KMS-11 (cell line): ENCODE results near the gene TRABD2B.

Experiments used
- H2AFZ ChIP-seq: fragments of 200-600 bp; sonication (generic); 2 replicates; pipeline ENCODE4 v1.6.1; 2016; ENCODE audit warnings: antibody characterized with exemption, mixed run types, low read depth
- H3K27ac ChIP-seq: fragments of 200-600 bp; sonication (generic); 2 replicates; pipeline ENCODE4 v1.6.1; 2016; ENCODE audit warnings: mild to moderate bottlenecking, mixed run types
- H3K27me3 ChIP-seq: fragments of 200-600 bp; sonication (generic); 2 replicates; pipeline ENCODE4 v1.6.1; 2017; ENCODE audit warnings: mild to moderate bottlenecking, low read depth, mixed run types, moderate library complexity; ENCODE audit not compliant: insufficient read depth
- H3K36me3 ChIP-seq: fragments of 200-600 bp; sonication (generic); 2 replicates; pipeline ENCODE4 v1.6.1; 2017; ENCODE audit warnings: mild to moderate bottlenecking, mixed run types; ENCODE audit not compliant: insufficient read depth
- H3K4me1 ChIP-seq: fragments of 200-600 bp; sonication (generic); 2 replicates; pipeline ENCODE4 v1.6.1; 2016; ENCODE audit warnings: mild to moderate bottlenecking, low read depth, mixed run types; ENCODE audit not compliant: poor library complexity, severe bottlenecking
- H3K4me2 ChIP-seq: fragments of 200-600 bp; sonication (generic); 2 replicates; pipeline ENCODE4 v1.7.0; 2016; ENCODE audit warnings: mild to moderate bottlenecking, mixed run types
- H3K4me3 ChIP-seq: fragments of 200-600 bp; sonication (generic); IDR thresholded peaks from 2 replicates; pipeline ENCODE4 v1.6.1; 2017; ENCODE audit warnings: low read depth, low read length, mixed read lengths; ENCODE audit not compliant: insufficient read depth
- H3K79me2 ChIP-seq: fragments of 200-600 bp; sonication (generic); 2 replicates; pipeline ENCODE4 v1.6.1; 2016; ENCODE audit warnings: low read depth, mixed run types; ENCODE audit not compliant: insufficient read depth
- H3K9ac ChIP-seq: fragments of 200-600 bp; sonication (generic); 2 replicates; pipeline ENCODE4 v1.6.1; 2016; ENCODE audit warnings: mild to moderate bottlenecking, mixed run types
- H4K20me1 ChIP-seq: fragments of 200-600 bp; sonication (generic); 2 replicates; pipeline ENCODE4 v1.6.1; 2016; ENCODE audit warnings: mild to moderate bottlenecking, mixed run types; ENCODE audit not compliant: insufficient read depth
- CTCF ChIP-seq: fragments of 200-600 bp; sonication (generic); conservative IDR thresholded peaks from 2 replicates; pipeline ENCODE4 v1.6.1; 2017; ENCODE audit warnings: low read depth, mild to moderate bottlenecking, antibody characterized with exemption, low read length, moderate library complexity, mixed read lengths

Gene TRABD2B

DNA sequence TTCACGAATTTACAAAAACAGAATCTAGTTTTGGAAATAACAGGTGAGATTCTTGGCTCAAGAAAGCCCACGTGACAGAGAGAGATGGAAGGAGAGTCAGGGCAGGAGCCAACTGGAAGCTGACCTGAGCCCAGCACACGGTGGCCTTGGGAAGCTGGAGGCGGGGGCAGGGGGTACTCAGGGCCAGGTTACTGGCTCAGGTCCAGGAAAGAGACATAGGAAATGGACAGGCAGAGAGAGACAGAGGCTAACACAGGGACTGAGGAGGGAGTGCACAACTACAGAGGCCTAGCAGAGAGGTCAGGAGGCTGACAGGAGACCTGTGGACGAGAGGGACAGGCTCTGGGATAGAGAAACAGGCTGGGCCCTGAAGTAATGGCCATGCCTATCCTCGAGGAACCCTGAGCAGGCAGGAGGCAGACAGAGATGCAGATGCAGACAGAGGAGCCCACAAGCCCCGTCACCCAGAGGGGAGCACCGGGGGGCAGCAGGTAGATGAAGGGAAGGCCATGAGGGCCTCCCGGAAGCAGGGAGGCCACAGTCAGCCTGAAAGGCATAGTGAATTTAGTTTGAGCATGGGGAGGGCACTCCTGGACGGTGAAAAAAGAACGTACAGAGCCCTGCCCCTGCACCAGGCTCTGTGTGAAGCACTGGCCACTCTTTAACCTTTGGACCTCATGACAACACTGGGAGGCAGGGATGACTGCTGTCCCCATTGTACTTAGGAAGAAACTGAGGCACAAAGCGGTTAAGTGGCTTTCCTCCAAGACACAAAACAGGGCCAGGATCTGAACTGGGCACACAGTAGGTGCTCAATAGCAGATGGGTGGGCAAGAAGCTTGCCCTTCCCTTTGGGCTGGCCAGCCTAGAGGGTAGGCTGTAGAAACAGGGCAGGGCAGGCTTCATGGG is 230.1 kb downstream of the TRABD2B start:
- H3K79me2 ChIP-seq: no peaks in the 10 kb centered on the region
- no peak for TF ChIP-seq CTCF
- H3K4me2 ChIP-seq: no peak overlapping the region
- no peaks in the 10 kb centered on the region for H4K20me1 ChIP-seq
- no peak overlapping the region for H2AFZ ChIP-seq
- no peak overlapping the region for H3K27ac ChIP-seq
- H3K36me3 ChIP-seq: no peaks in the 10 kb centered on the region
- no peaks in the 10 kb centered on the region for H3K4me1 ChIP-seq
- no peak overlapping the region for H3K9ac ChIP-seq
- no peak overlapping the region for H3K4me3 ChIP-seq
- no peaks in the 10 kb centered on the region for H3K27me3 ChIP-seq

DNA sequence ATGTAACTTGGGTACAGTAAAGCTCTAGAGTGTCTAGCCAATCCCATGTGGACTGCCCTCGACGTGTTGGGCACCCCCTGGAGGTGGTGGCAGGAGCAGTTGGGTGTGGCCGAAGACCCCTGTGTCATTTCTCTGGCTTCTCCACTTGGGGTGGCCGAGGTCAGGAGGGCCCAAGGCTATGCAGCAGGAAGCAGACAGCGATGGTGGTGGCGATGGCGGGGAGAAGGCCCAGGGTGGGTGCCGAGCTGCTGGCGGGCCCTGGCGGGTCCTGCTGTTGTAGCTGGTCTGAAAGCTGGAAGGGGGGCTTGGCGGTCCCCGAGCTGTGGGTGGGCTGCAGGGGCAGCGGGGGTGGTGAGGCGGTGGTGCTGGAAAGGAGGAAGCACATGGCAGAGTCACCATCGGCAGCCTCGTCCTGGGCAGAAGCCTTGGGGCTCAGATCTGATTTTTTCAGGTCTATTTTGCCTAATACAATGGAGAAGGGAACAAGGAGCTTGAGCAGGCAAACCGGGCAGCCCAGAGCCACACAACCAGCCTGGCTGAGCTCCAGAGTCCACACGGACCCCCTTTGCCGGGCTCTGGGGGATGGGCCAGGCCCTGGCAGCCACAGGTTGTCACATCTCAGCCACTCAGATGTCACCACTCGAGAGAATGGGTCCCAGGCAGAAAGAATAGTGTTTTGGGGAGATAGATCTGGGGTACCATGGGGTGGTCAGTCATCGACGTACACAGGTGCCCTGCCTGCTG is 231.3 kb downstream of the TRABD2B start:
- Histone ChIP-seq H3K9ac (no peak overlapping the region), H3K27me3 (no peaks in the 10 kb centered on the region), H3K4me1 (no peaks in the 10 kb centered on the region), H3K79me2 (no peaks in the 10 kb centered on the region), H3K4me3 (no peak overlapping the region), H3K4me2 (no peak overlapping the region), H3K27ac (no peak overlapping the region), H3K36me3 (no peaks in the 10 kb centered on the region), H2AFZ (no peak overlapping the region), H4K20me1 (no peaks in the 10 kb centered on the region)
- no peak for TF ChIP-seq CTCF

- no peak overlapping the region for H3K9ac ChIP-seq
- no peaks in the 10 kb centered on the region for H4K20me1 ChIP-seq
- no peaks in the 10 kb centered on the region for H3K27me3 ChIP-seq
- no peak overlapping the region for H2AFZ ChIP-seq
- H3K79me2 ChIP-seq: no peaks in the 10 kb centered on the region
- H3K36me3 ChIP-seq: no peaks in the 10 kb centered on the region
- H3K27ac ChIP-seq: no peak overlapping the region
- no peak for TF ChIP-seq CTCF
- H3K4me1 ChIP-seq: no peaks in the 10 kb centered on the region
- no peak overlapping the region for H3K4me3 ChIP-seq
- no peak overlapping the region for H3K4me2 ChIP-seq
These were observed 231.9 kb downstream of the TRABD2B start for GRCh38 chr1:47765236-47765635.

GRCh38 chr1:47764461-47765046 is 232.6 kb downstream of the TRABD2B start:
- no peak for TF ChIP-seq CTCF
- no peaks in the 10 kb centered on the region for H3K27me3 ChIP-seq
- no peaks in the 10 kb centered on the region for H3K79me2 ChIP-seq

More at GRCh38 chr1:47764461-47765046, 232.6 kb downstream of the TRABD2B start:
- H3K36me3 ChIP-seq: no peaks in the 10 kb centered on the region
- no peaks in the 10 kb centered on the region for H3K4me1 ChIP-seq
- H2AFZ ChIP-seq: no peak overlapping the region
- H4K20me1 ChIP-seq: no peaks in the 10 kb centered on the region
- no peak overlapping the region for H3K9ac ChIP-seq
- no peak overlapping the region for H3K4me2 ChIP-seq
- no peak overlapping the region for H3K27ac ChIP-seq
- no peak overlapping the region for H3K4me3 ChIP-seq
